HepG2 (cell line): ENCODE data around the gene FBXO41. TPM values are rescaled to one million over a fixed set of nuclear protein-coding genes. Genes with fewer than 3 reads are reported as not detected.

ENCODE experiments used
- ATAC-seq: fragments of 200-7000 bp; cut with Tn5 transposase; 3 replicates; pipeline ENCODE4 v1.9.1; 2020; ENCODE audit warnings: mild to moderate bottlenecking, moderate library complexity
- BruUV-seq: library from RNA; stranded (reverse); fragments of 400-500 nt; replicated peaks from 2 replicates; lab custom pipeline; 2021; lab: Mats Ljungman, UMichigan
- CTCF ChIA-PET: fragments of 300-600 bp; formaldehyde crosslinking; extraction: SDS; loops from one replicate; lab custom pipeline; 2021; ENCODE audit warnings: low total read pairs, inconsistent platforms, low intra/inter-chr PET ratio; lab: Yijun Ruan, JAX
- POLR2A ChIA-PET: fragments of 350-600 bp; sonication (Branson Sonifier 250); formaldehyde crosslinking; loops from one replicate; lab custom pipeline; 2020; ENCODE audit warnings: antibody characterized with exemption, inconsistent platforms; lab: Yijun Ruan, JAX
- DNase-seq: peaks from one replicate; pipeline ENCODE4 v3.0.0-alpha.2; 2015; ENCODE audit warnings: low spot score
- FAIRE-seq: peaks from 3 replicates; lab custom pipeline; 2011; peaks lifted over from hg19 to GRCh38; lab: Jason Lieb, UNC
- H2AFZ ChIP-seq: one replicate; pipeline ENCODE4 v1.6.1; 2011; ENCODE audit warnings: low read length, inconsistent platforms
- H3K27ac ChIP-seq: fragments of 300-600 bp; 3 replicates; pipeline ENCODE4 v1.8.0; 2011; ENCODE audit warnings: mixed run types, mild to moderate bottlenecking, mixed read lengths, low read length, inconsistent platforms; ENCODE audit not compliant: insufficient read depth; ENCODE audit errors: extremely low read length
- H3K27me3 ChIP-seq, 2 experiments: fragments of 200-600 bp in 1 of 2; 2 replicates in 1 of 2; 3 replicates in 1 of 2; pipeline versions ENCODE4 v1.6.0 to v1.8.0; 2011; ENCODE audit warnings: low read length in 2 of 2, mild to moderate bottlenecking in 2 of 2, moderate library complexity in 2 of 2, inconsistent platforms in 1 of 2; ENCODE audit not compliant: insufficient read depth in 2 of 2, control insufficient read depth in 1 of 2
- H3K36me3 ChIP-seq, 2 experiments: fragments of 200-600 bp in 1 of 2; replicated peaks in 1 of 2; 2 replicates in 1 of 2; 3 replicates in 1 of 2; pipeline versions ENCODE4 v1.5.1 to v1.8.0; 2011; ENCODE audit warnings: low read length in 2 of 2, inconsistent platforms in 1 of 2; ENCODE audit not compliant: insufficient read depth in 2 of 2, control insufficient read depth in 1 of 2
- H3K4me1 ChIP-seq: 2 replicates; pipeline ENCODE4 v1.5.1; 2012; ENCODE audit warnings: low read length, inconsistent platforms; ENCODE audit not compliant: insufficient read depth
- H3K4me2 ChIP-seq: 2 replicates; pipeline ENCODE4 v1.6.0; 2011; ENCODE audit warnings: low read depth, low read length, inconsistent platforms
- H3K4me3 ChIP-seq, 3 experiments: fragments of 200-600 bp in 1 of 3; sonication (generic), shearing (Covaris generic) in 1 of 3; replicated peaks in 1 of 3; 2 replicates each; pipeline ENCODE4 v1.5.1; 2011 to 2016; ENCODE audit warnings: low read length in 3 of 3, inconsistent platforms in 2 of 3, low read depth in 2 of 3, mild to moderate bottlenecking in 2 of 3, control low read depth in 1 of 3, mixed read lengths in 1 of 3; ENCODE audit not compliant: insufficient read depth in 1 of 3
- H3K79me2 ChIP-seq: one replicate; pipeline ENCODE4 v1.6.1; 2011; ENCODE audit warnings: low read length, inconsistent platforms; ENCODE audit not compliant: insufficient read depth
- H3K9ac ChIP-seq: 2 replicates; pipeline ENCODE4 v1.6.0; 2011; ENCODE audit warnings: mild to moderate bottlenecking, low read depth, low read length, inconsistent platforms; ENCODE audit not compliant: insufficient read depth
- H3K9me3 ChIP-seq: 2 replicates; pipeline ENCODE4 v1.5.1; 2012; ENCODE audit warnings: mild to moderate bottlenecking, low read length
- H4K20me1 ChIP-seq: 2 replicates; pipeline ENCODE4 v1.6.0; 2011; ENCODE audit warnings: inconsistent platforms, mild to moderate bottlenecking, low read length, moderate library complexity; ENCODE audit not compliant: insufficient read depth
- CBX5 ChIP-seq: sonication (generic); formaldehyde crosslinking; IDR thresholded peaks from 2 replicates; pipeline ENCODE4 v1.4.0; 2020; ENCODE audit warnings: missing genetic modification reagents, borderline replicate concordance
- CCDC6 ChIP-seq: sonication (generic); formaldehyde crosslinking; IDR thresholded peaks from 2 replicates; pipeline ENCODE4 v1.8.1; 2022; ENCODE audit warnings: mild to moderate bottlenecking, missing genetic modification reagents, moderate library complexity
- DNMT1 ChIP-seq: sonication (generic); formaldehyde crosslinking; IDR thresholded peaks from 2 replicates; pipeline ENCODE4 v1.5.1; 2020; ENCODE audit warnings: mild to moderate bottlenecking, missing genetic modification reagents
- MBNL3 ChIP-seq: fragments of 250-450 bp; sonication (Bioruptor Pico); conservative IDR thresholded peaks from 2 replicates; pipeline ENCODE4 v1.8.0; 2022; ENCODE audit warnings: mild to moderate bottlenecking, inconsistent platforms
- NR3C1 ChIP-seq: sonication (generic); formaldehyde crosslinking; IDR thresholded peaks from 2 replicates; pipeline ENCODE4 v1.4.0; 2020; ENCODE audit warnings: missing genetic modification reagents
- POLR2A ChIP-seq, 2 experiments: IDR thresholded peaks; 2 replicates each; pipeline ENCODE4 v1.6.1; 2011; ENCODE audit warnings: low read depth in 2 of 2, low read length in 2 of 2, mild to moderate bottlenecking in 1 of 2, moderate library complexity in 1 of 2; ENCODE audit not compliant: insufficient read depth in 1 of 2
- RBM22 ChIP-seq: fragments of 200-400 bp; formaldehyde crosslinking; optimal IDR thresholded peaks from 2 replicates; pipeline ENCODE3; 2017; ENCODE audit warnings: mild to moderate bottlenecking, low read length, moderate library complexity
- ZNF280B ChIP-seq: sonication (generic); formaldehyde crosslinking; IDR thresholded peaks from 2 replicates; pipeline ENCODE4 v1.5.0; 2020; ENCODE audit warnings: missing genetic modification reagents, mild to moderate bottlenecking, borderline replicate concordance
- WGBS: methylation state at CpG from one replicate; pipeline ENCODE4 v1.1.6; 2017; ENCODE audit warnings: low lambda C conversion rate; 5-methylcytosine and 5-hydroxymethylcytosine counted together
- in situ Hi-C: cut with HindIII; loops from 2 replicates; pipeline ENCODE4 v1.10.0; 2017; ENCODE audit warnings: low pct_unique_long_range_greater_than_20kb; ENCODE audit not compliant: extremely low pct_ligation_motif_present
- intact Hi-C: fragments of 100-400 bp; cut with micrococcal nuclease; formaldehyde crosslinking; loops from one replicate; pipeline ENCODE4 v1.10.0; 2022; ENCODE audit not compliant: unreplicated experiment
- polyA plus RNA-seq, 8 experiments: library from polyadenylated mRNA; depleted of rRNA in 3 of 8; stranded (reverse) in 7 of 8; unstranded in 1 of 8; fragments of >200 nt; fragmentation: Illumina TruSeq in 4 of 8; extraction: Trizol in 4 of 8; gene quantifications; 2 replicates each; pipeline versions ENCODE4 v1.2.1 to v1.2.3, GENCODE V29; 2011 to 2016; ENCODE audit warnings: low read depth in 4 of 8, missing spikeins in 1 of 8, mixed read lengths in 1 of 8; ENCODE audit not compliant: insufficient read depth in 1 of 8
- total RNA-seq, 5 experiments: library from RNA; depleted of rRNA; stranded (reverse); fragments of >200 nt; fragmentation: Illumina TruSeq; extraction: Trizol; gene quantifications; 2 replicates each; pipeline ENCODE4 v1.2.3, GENCODE V29; 2016; ENCODE audit warnings: low read depth in 1 of 5
- TF ChIP-seq, protein P1 (sequence below): IDR thresholded peaks from 2 replicates; pipeline ENCODE4 v1.6.1; 2016; ENCODE audit warnings: low read depth

FBXO41 gene
- total and polyA plus RNA-seq, 2 of the 13 experiments (the other 11 are each of a cell fraction or from before 2014, with no cell fraction given): 4.2 to 10.3 TPM

DNA sequence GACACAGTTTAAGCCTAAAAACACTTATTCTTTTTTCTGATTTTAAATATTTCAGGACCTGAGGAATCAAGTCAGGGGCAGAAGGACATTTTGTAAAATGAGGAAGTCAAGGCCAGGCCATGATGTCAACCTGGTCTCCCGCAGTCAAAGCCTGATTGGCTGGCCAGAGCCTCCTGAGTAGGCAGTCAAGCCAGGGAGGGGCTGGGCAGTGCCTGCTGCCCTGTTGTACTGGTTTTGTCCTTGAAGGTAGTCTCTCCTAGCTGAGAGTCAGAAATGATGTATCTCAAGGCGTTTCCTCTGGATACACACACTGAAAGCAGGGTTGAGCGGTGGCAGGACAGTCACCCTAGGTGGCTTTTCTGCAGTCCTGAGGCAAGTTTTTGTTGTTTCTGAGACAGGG lies 30.4 kb downstream of the FBXO41 start:
- intact Hi-C loops: no loop called here
- H3K9ac ChIP-seq: no peak overlapping the region
- peaks cover 15% of the 10 kb centered on the region for H3K4me1 ChIP-seq
- POLR2A ChIA-PET: interaction anchor here (1.3 to 2.5 kb wide), 3 partner anchors 9 to 20 kb away, joined by 3 to 10 read pairs (median 7); partner anchors contain the start of genes CCT7 and PRADC1
- no peaks in the 10 kb centered on the region for H3K27me3 ChIP-seq
- no peak overlapping the region for H3K4me3 ChIP-seq
- no peaks in the 10 kb centered on the region for H3K9me3 ChIP-seq
- TF ChIP-seq ZNF280B (CRISPR knock-in tag) (no peak), CBX5 (no peak), DNMT1 (CRISPR knock-in tag) (no peak), RBM22 (no peak), MBNL3 (CRISPR knock-in tag) (no peak), POLR2A (IDR thresholded peaks at IDR 0.05; ENCODE audit: insufficient read depth in 1 of 2, low read depth in 2 of 2, low read length in 2 of 2) (peak; percentile 19 to 38; a peak in 2 of 4 replicates), CCDC6 (no peak), NR3C1 (no peak)
- TF ChIP-seq, protein P1, sequence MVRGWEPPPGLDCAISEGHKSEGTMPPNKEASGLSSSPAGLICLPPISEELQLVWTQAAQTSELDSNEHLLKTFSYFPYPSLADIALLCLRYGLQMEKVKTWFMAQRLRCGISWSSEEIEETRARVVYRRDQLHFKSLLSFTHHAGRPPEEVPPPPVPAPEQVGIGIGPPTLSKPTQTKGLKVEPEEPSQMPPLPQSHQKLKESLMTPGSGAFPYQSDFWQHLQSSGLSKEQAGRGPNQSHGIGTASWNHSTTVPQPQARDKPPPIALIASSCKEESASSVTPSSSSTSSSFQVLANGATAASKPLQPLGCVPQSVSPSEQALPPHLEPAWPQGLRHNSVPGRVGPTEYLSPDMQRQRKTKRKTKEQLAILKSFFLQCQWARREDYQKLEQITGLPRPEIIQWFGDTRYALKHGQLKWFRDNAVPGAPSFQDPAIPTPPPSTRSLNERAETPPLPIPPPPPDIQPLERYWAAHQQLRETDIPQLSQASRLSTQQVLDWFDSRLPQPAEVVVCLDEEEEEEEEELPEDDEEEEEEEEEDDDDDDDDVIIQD (CRISPR knock-in tag): no peak
- TF ChIP-seq, all 625 proteins: peak for 1
- peaks cover 6% of the 10 kb centered on the region; the same call in 1 of the 2 replicates for H4K20me1 ChIP-seq
- CTCF ChIA-PET: no interaction called here
- no peak for FAIRE-seq
- no TSS peak for BruUV-seq
- peaks cover 30 to 54% of the 10 kb centered on the region in 2 experiments for H3K36me3 ChIP-seq
- no peak overlapping the region for H3K4me2 ChIP-seq
- no peak for DNase-seq
- in situ Hi-C loops: no loop called here
- H2AFZ ChIP-seq: no peak overlapping the region
- no peaks in the 10 kb centered on the region for H3K79me2 ChIP-seq
- WGBS: 93% methylated on average over 3 of the region's 3 CpGs
- H3K27ac ChIP-seq: no peak overlapping the region
- no peak for ATAC-seq
